Upper lobe of left lung (tissue), 6 donors: Measurements from ENCODE around the gene STRADB. TPM values are rescaled to one million over a fixed set of nuclear protein-coding genes. Genes with fewer than 3 reads are reported as not detected.
"Not testable (repeated sequence)": the region's sequence is repeated elsewhere in the genome, so short reads cannot be mapped to it uniquely, and the experiment has no call there.

Experiments used
- ATAC-seq, 2 donors: fragments of 200-7000 bp; cut with Tn5 transposase; one replicate each; pipeline ENCODE4 v1.9.1; 2022; ENCODE audit warnings: mild to moderate bottlenecking in 2 of 2, moderate library complexity in 2 of 2; ENCODE audit not compliant: low FRiP score in 2 of 2
- DNase-seq, 2 donors: peaks; one replicate each; pipeline ENCODE4 v3.0.0-alpha.2; 2019 to 2020
- H3K27ac ChIP-seq, 4 donors: fragments of 200-600 bp; sonication (generic); one replicate each; pipeline ENCODE4 v1.5.1; 2016 to 2019
- H3K27me3 ChIP-seq, 4 donors: fragments of 200-600 bp; sonication (generic); one replicate each; pipeline ENCODE4 v1.5.1; 2017 to 2019
- H3K36me3 ChIP-seq, 4 donors: fragments of 200-600 bp; sonication (generic); one replicate each; pipeline ENCODE4 v1.5.1; 2016 to 2019
- H3K4me1 ChIP-seq, 4 donors: fragments of 200-600 bp; sonication (generic); one replicate each; pipeline ENCODE4 v1.5.1; 2018 to 2019
- H3K4me3 ChIP-seq, 4 donors: fragments of 200-600 bp; sonication (generic); one replicate each; pipeline ENCODE4 v1.5.1; 2017 to 2019; ENCODE audit warnings: mild to moderate bottlenecking in 2 of 4, moderate library complexity in 1 of 4
- H3K9me3 ChIP-seq, 4 donors: fragments of 200-600 bp; sonication (generic); one replicate each; pipeline ENCODE4 v1.5.1; 2018 to 2019
- CTCF ChIP-seq, 6 experiments: fragments of 450-650 bp in 4 of 6; fragments of 200-600 bp in 2 of 6; sonication (generic) in 2 of 6; IDR thresholded peaks; one replicate each; pipeline ENCODE4 v1.5.1; 2016 to 2019; ENCODE audit warnings: antibody characterized with exemption in 6 of 6
- EP300 ChIP-seq, 4 donors: sonication (generic); formaldehyde crosslinking; IDR thresholded peaks; one replicate each; pipeline ENCODE4 v1.5.1; 2017; ENCODE audit warnings: antibody characterized with exemption in 4 of 4, control low read depth in 2 of 4
- POLR2A ChIP-seq, 4 donors: fragments of 450-650 bp; IDR thresholded peaks; one replicate each; pipeline ENCODE4 v1.5.1; 2016 to 2017; ENCODE audit warnings: antibody characterized with exemption in 4 of 4, mild to moderate bottlenecking in 2 of 4
- POLR2AphosphoS5 ChIP-seq, 2 donors: sonication (generic); formaldehyde crosslinking; IDR thresholded peaks; one replicate each; pipeline ENCODE4 v1.5.1; 2017; ENCODE audit warnings: antibody characterized with exemption in 2 of 2
- WGBS, 2 donors: methylation state at CpG; one replicate each; pipeline ENCODE4 v1.1.5; 2017 to 2018; 5-methylcytosine and 5-hydroxymethylcytosine counted together
- total RNA-seq, 6 donors: library from RNA; depleted of rRNA in 4 of 6; stranded (reverse); fragments of >200 nt in 4 of 6; gene quantifications; one replicate each; pipeline versions ENCODE4 v1.1.0 to v1.2.1, GENCODE V29; 2016 to 2021
- donor health status: DM: no; HTN: no; CAD: no; lungs with moderate emphysema.
- donor health status: DM: no; HTN: yes; CAD: no; lungs with severe emphysema.

Gene STRADB
- total RNA-seq, 6 donors from 2014 or later, result 6.8 to 36.2 (median 21.7) TPM

- ATAC-seq, result no peak
- peaks cover 0 to 31% (median 9%) of the 10 kb centered on the region in 4 donors for H3K36me3 ChIP-seq
- no peaks in the 10 kb centered on the region for H3K27me3 ChIP-seq
- no peaks in the 10 kb centered on the region for H3K4me1 ChIP-seq
- no peak overlapping the region for H3K27ac ChIP-seq
- TF ChIP-seq POLR2A (IDR thresholded peaks at IDR 0.05) (no peak), EP300 (IDR thresholded peaks at IDR 0.05) (no peak), POLR2AphosphoS5 (IDR thresholded peaks at IDR 0.05) (no peak), CTCF (IDR thresholded peaks at IDR 0.05) (no peak)
- no peak overlapping the region for H3K4me3 ChIP-seq
- no peaks in the 10 kb centered on the region for H3K9me3 ChIP-seq
- DNase-seq, result no peak
- WGBS, 2 donors, result 0% methylated on average over 1 of the region's 1 CpG
Observed at GRCh38 chr2:201483342-201483741, 31.8 kb downstream of the STRADB start.

GRCh38 chr2:201483758-201484157 is 32.2 kb downstream of the STRADB start:
- not testable (repeated sequence) for DNase-seq, H3K9me3 ChIP-seq, H3K4me3 ChIP-seq, H3K27me3 ChIP-seq, ATAC-seq, H3K27ac ChIP-seq, H3K4me1 ChIP-seq
- WGBS, 2 donors, result 92 to 97% methylated on average over 4 of the region's 4 CpGs
- peaks cover 0 to 27% (median 7%) of the 10 kb centered on the region in 4 donors for H3K36me3 ChIP-seq

GRCh38 chr2:201484805-201485204 is 33.3 kb downstream of the STRADB start:
- Histone ChIP-seq H3K36me3 (peaks cover 0 to 17% (median 2%) of the 10 kb centered on the region in 4 donors), H3K9me3 (no peaks in the 10 kb centered on the region), H3K27me3 (no peaks in the 10 kb centered on the region), H3K4me1 (no peaks in the 10 kb centered on the region), H3K27ac (no peak overlapping the region), H3K4me3 (no peak overlapping the region)
- TF ChIP-seq POLR2AphosphoS5 (IDR thresholded peaks at IDR 0.05), result no peak
- TF ChIP-seq CTCF (IDR thresholded peaks at IDR 0.05), result no peak
- no peak for TF ChIP-seq POLR2A (IDR thresholded peaks at IDR 0.05)
- TF ChIP-seq EP300 (IDR thresholded peaks at IDR 0.05), result no peak
- 62 to 66% methylated on average over 4 of the region's 4 CpGs for WGBS, 2 donors
- no peak for ATAC-seq
- no peak for DNase-seq

DNA sequence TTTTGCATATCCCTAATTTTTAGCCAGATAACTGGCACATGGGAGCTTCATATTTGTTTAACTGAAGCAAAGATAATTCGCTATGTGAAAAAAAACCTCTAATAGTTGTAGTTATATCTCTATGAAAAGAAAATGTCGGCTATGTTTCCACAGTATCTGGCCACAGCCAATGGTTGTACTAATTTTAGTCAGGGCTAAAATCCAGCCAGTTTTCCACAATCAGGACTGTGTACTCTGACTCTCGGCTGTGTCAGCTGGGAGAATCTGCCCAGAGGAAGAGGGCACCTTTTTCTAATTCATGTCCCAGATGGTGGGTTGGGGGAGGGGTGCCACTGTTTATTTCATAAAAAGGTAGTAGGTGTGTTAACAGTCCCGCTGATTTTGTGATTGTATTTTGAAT is 38.8 kb downstream of the STRADB start:
- WGBS, 2 donors, result 89 to 93% methylated on average over 4 of the region's 4 CpGs
- no peak overlapping the region for H3K27ac ChIP-seq
- no peaks in the 10 kb centered on the region for H3K27me3 ChIP-seq
- TF ChIP-seq EP300 (IDR thresholded peaks at IDR 0.05) (no peak), POLR2A (IDR thresholded peaks at IDR 0.05) (no peak), POLR2AphosphoS5 (IDR thresholded peaks at IDR 0.05) (no peak)
- no peaks in the 10 kb centered on the region for H3K4me1 ChIP-seq
- DNase-seq, result no peak
- H3K4me3 ChIP-seq, result no peak overlapping the region
- no peaks in the 10 kb centered on the region for H3K36me3 ChIP-seq
- no peaks in the 10 kb centered on the region for H3K9me3 ChIP-seq
- no peak for ATAC-seq

GRCh38 chr2:201496785-201497184 is 45.2 kb downstream of the STRADB start:
- Histone ChIP-seq H3K36me3 (no peaks in the 10 kb centered on the region), H3K9me3 (peaks cover 0 to under 1% (median 0%) of the 10 kb centered on the region in 4 donors), H3K27ac (no peak overlapping the region), H3K4me1 (no peaks in the 10 kb centered on the region), H3K4me3 (no peak overlapping the region), H3K27me3 (no peaks in the 10 kb centered on the region)
- ATAC-seq (no peak), DNase-seq (no peak)
- TF ChIP-seq POLR2AphosphoS5 (IDR thresholded peaks at IDR 0.05), result no peak
- no peak for TF ChIP-seq EP300 (IDR thresholded peaks at IDR 0.05)
- no peak for TF ChIP-seq POLR2A (IDR thresholded peaks at IDR 0.05)
- no peak for TF ChIP-seq CTCF (IDR thresholded peaks at IDR 0.05)
- WGBS, 2 donors, result 89 to 92% methylated on average over 1 of the region's 1 CpG

DNA sequence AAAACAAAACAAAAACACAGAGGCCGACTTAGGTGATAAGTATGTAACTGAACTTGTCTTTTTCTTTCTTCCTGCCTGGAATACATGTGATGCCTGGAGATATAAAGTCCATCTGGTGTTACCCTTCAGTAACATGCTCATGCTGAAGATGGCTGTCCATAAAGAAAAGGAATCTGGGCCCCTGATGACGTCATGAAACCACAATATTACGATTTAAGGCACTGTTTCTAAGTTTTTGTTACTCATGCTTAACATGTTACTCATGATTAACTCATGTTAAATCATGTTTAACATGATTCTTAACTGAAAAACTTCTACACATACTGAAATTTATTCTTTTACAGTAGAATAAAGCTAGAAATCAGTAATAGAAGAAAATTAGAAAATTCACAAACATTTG is 49.0 kb downstream of the STRADB start:
- H3K4me3 ChIP-seq, result no peak overlapping the region
- no peak for TF ChIP-seq CTCF (IDR thresholded peaks at IDR 0.05)
- no peak for TF ChIP-seq POLR2A (IDR thresholded peaks at IDR 0.05)
- no peak for TF ChIP-seq EP300 (IDR thresholded peaks at IDR 0.05)
- TF ChIP-seq POLR2AphosphoS5 (IDR thresholded peaks at IDR 0.05), result no peak
- no peak overlapping the region for H3K27ac ChIP-seq
- no peaks in the 10 kb centered on the region for H3K27me3 ChIP-seq
- peaks cover 0 to 14% (median 12%) of the 10 kb centered on the region in 4 donors for H3K9me3 ChIP-seq
- WGBS, 2 donors, result 69 to 77% methylated on average over 3 of the region's 3 CpGs
- H3K36me3 ChIP-seq, result no peaks in the 10 kb centered on the region
- ATAC-seq, result no peak
- H3K4me1 ChIP-seq, result no peaks in the 10 kb centered on the region
- no peak for DNase-seq
